ENCODE data around the gene TMEM179.
"Not testable (repeated sequence)": the region's sequence is repeated elsewhere in the genome, so short reads cannot be mapped to it uniquely, and the experiment has no call there.

Gene TMEM179

GRCh38 chr14:104637546-104638003 is 33.0 kb upstream of the TMEM179 start:
- no peak for DNase-seq (ENCODE audit: low read depth in 2 of 2)

GRCh38 chr14:104636846-104637545 is 32.4 kb upstream of the TMEM179 start:
- DNase-seq (ENCODE audit: low read depth in 2 of 2): not testable (repeated sequence)

GRCh38 chr14:104636131-104636530 is 31.6 kb upstream of the TMEM179 start:
- DNase-seq (ENCODE audit: low read depth in 2 of 2): no peak

- DNase-seq (ENCODE audit: low read depth in 2 of 2): no peak
Observed at GRCh38 chr14:104635717-104636116, 31.1 kb upstream of the TMEM179 start.

GRCh38 chr14:104634886-104635570 is 30.5 kb upstream of the TMEM179 start:
- no peak for DNase-seq (ENCODE audit: low read depth in 2 of 2)

- no peak for DNase-seq (ENCODE audit: low read depth in 2 of 2)
Observed at GRCh38 chr14:104634138-104634760, 29.7 kb upstream of the TMEM179 start.

- DNase-seq (ENCODE audit: low read depth in 2 of 2): no peak
Observed at GRCh38 chr14:104633276-104634137, 28.9 kb upstream of the TMEM179 start.

- no peak for DNase-seq (ENCODE audit: low read depth in 2 of 2)
Observed at GRCh38 chr14:104632781-104633180, 28.2 kb upstream of the TMEM179 start.

GRCh38 chr14:104624939-104625338 is 20.4 kb upstream of the TMEM179 start:
- no peak for DNase-seq (ENCODE audit: low read depth in 2 of 2)

GRCh38 chr14:104614126-104614812 is 9.7 kb upstream of the TMEM179 start:
- DNase-seq (ENCODE audit: low read depth in 2 of 2): no peak

GRCh38 chr14:104611881-104612280 is 7.3 kb upstream of the TMEM179 start:
- no peak for DNase-seq (ENCODE audit: low read depth in 2 of 2)

GRCh38 chr14:104610749-104611310 is 6.3 kb upstream of the TMEM179 start:
- DNase-seq (ENCODE audit: low read depth in 2 of 2): no peak

- no peak for DNase-seq (ENCODE audit: low read depth in 2 of 2)
Observed at GRCh38 chr14:104609666-104610065, 5.1 kb upstream of the TMEM179 start.

- DNase-seq (ENCODE audit: low read depth in 2 of 2): no peak
Observed at GRCh38 chr14:104603711-104604401, 716 bp downstream of the TMEM179 start.

GRCh38 chr14:104602933-104603325 is 1.6 kb downstream of the TMEM179 start:
- no peak for DNase-seq (ENCODE audit: low read depth in 2 of 2)

GRCh38 chr14:104602315-104602932 is 2.1 kb downstream of the TMEM179 start:
- DNase-seq (ENCODE audit: low read depth in 2 of 2): no peak

GRCh38 chr14:104601786-104602185 is 2.8 kb downstream of the TMEM179 start:
- DNase-seq (ENCODE audit: low read depth in 2 of 2): no peak

GRCh38 chr14:104600805-104601204 is 3.8 kb downstream of the TMEM179 start:
- no peak for DNase-seq (ENCODE audit: low read depth in 2 of 2)

GRCh38 chr14:104600141-104600643 is 4.4 kb downstream of the TMEM179 start:
- no peak for DNase-seq (ENCODE audit: low read depth in 2 of 2)

- no peak for DNase-seq (ENCODE audit: low read depth in 2 of 2)
Observed at GRCh38 chr14:104599446-104599845, 5.1 kb downstream of the TMEM179 start.
